SK-N-MC (cell line): ENCODE measurements around the gene SLCO3A1.

ENCODE experiments used
- EZH2 ChIP-seq: fragments of 200-600 bp; sonication (generic); IDR thresholded peaks from one replicate; pipeline ENCODE4 v1.6.1; 2017; ENCODE audit warnings: antibody characterized with exemption
- FOXP2 ChIP-seq: optimal IDR thresholded peaks from 2 replicates; pipeline ENCODE3; 2011; ENCODE audit warnings: mild to moderate bottlenecking, moderate library complexity; ENCODE audit not compliant: insufficient read depth; ENCODE audit errors: extremely low read length, control extremely low read depth
- POLR2AphosphoS5 ChIP-seq: IDR thresholded peaks from 2 replicates; pipeline ENCODE4 v1.6.1; 2012; ENCODE audit warnings: mild to moderate bottlenecking, low read depth, low read length, borderline replicate concordance

DNA sequence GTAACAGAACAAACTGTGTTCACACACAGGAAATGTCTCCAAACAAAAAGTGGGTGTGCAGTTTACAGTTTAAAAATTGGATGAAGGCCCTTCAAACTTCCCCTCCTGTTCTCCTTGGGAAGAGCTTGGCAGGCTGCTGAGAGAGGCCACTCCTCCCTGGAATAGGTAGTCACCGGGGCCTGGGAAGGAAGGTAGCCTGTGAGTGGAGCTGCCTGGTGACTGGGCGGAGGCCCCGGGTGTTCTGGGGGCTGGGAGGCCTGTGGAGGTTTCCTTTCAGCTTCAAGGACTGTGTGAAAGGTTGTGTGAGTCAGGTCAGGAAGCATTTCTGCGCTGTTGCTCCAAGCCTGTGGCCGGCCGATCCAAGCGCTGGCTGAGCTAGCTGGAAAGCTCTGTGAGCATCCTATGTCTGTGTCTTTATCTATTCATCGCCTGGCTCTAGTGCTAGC is 14.1 kb downstream of the SLCO3A1 start:
- no peak for TF ChIP-seq POLR2AphosphoS5
- no peak for TF ChIP-seq EZH2
- TF ChIP-seq FOXP2: no peak
